GM03348 (cell line): ENCODE results near the gene LSR.

ENCODE experiments used
- DNase-seq: peaks from one replicate; pipeline ENCODE4 v3.0.0; 2012; ENCODE audit warnings: low spot score

Gene LSR

DNA sequence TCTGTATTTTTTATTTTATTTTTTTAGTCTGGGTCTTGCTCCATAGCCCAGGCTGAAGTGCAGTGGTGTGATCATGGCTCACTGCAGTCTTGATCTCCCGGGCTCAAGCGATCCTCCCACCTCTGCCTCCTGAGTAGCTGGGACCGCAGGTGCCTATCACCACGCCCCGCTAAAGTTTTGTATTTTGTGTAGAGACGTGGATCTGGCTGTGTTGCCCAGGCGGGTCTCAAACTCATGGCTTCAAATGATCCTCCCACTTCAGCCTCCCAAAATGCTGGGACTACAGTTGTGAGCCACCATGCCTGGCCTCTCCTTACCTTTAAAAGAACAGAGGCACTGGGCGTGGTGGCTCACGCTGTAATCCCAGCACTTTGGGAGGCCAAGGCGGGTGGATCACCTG is 38.9 kb downstream of the LSR start:
- DNase-seq: no peak

DNA sequence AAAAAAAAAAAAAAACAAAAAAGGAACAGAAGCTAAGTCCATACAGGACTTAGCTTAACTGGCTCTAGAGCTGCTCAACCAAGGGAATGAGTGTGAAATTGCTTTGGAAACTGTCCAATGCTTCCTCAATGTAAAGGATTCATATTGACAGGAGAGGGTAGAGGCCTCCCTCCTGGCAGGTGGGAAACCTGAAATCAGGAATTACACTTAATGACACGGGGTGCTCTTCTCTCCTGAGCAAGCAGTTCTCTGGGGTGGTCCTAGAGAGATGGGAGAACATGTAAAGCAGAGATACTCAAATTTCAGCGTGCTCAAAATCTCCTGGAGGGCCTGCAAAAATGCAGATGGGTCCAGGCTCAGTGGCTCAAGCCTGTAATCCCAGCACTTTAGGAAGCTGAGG is 39.5 kb downstream of the LSR start:
- no peak for DNase-seq

DNA sequence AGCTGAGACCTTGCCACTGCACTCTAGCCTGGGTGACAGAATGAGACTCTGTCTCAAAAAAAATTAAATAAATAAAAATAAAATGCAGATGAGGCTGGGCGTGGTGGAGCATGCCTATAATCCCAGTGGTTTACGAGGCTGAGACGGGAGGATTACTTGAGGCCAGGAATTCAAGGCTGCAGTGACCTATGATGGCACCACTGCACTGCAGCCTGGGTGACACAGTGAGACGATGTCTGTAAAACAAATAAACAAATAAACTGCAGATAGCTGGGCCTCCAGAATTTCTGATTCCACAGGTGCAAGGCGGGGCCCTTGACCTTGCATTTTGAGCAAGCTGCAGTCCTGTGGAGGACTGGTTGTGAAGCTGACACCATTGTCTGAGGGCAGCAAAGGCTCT is 40.1 kb downstream of the LSR start:
- no peak for DNase-seq

DNA sequence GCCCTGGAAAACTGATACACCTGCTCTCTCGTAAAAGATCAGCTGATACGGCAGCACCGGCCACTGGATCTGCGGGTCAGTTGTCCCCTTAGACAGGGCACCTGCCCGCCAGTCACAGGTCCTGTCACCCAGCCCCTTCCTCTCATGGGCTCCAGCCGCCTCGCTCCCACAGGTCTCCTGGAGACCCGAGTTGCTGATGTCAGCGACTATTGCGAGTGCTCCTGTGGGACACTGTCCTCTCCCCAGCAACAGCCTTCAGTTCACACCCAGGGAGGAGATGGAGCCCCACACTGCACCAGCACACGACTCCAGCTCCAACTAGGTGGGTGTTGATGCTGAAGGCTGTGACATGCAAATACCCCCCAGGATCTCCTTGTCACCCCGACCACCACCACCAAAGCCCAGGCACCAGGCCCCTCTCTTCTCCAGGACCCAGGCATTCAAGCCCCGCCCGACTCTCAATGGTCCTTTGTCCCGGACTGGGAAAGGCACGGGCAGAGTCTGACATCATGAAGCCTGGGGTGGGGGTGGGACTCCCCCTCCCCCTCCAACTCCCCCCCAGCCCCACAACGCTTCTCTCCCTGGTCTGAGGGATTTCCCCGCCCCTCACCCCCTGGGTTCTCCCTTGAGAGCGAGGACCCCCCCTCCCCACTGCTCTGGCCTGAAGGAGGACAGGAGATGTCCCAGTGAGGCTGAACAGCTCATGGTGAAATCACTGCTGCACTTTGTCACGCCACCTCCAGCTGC is 41.8 kb downstream of the LSR start:
- no peak for DNase-seq

DNA sequence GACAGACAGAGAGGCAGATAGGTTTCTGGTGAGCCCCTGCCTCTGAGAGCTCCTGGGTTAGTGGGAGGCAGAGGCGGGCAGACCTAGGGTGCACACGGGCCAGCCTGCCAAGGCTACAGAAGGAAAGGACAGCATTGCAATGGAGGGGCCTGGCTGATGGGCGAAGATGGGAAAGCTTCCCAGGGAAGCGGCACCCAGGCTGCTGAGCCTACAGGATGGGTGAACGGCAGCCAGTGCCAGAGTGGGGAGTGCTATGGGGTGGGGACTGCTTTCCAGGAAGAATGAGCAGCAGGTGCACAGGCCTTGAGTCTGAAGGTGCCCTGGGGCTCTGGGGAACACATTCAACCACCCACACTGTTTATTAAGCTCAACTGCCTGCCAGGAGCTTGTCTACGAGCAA is 42.5 kb downstream of the LSR start:
- no peak for DNase-seq

DNA sequence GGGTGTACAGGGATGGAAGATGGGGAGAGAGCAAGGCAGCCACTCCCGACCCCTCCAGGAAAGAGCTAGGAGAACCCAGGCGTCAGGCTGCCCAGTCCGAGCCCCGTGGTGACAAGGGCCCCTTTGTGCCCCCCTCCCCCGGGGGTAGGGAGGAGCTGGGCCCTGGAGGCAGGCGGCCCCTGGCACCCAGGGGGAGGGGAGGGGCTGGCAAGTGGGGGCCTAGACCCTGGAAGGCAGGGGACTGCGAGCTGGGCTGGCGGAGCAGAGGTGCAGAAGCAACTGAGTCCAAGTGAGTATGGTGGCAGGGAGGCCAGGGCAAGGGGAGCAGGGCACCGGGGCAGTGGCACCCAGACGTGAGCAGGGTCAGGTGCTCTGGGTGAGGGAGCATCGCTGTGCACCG is 43.1 kb downstream of the LSR start, which contains the start of gene MAG:
Gene MAG (plus strand): TSS at position 246 of the 400 bp plus-strand sequence. CDS start 3,248 bp downstream, outside the sequence.
- DNase-seq: no peak

DNA sequence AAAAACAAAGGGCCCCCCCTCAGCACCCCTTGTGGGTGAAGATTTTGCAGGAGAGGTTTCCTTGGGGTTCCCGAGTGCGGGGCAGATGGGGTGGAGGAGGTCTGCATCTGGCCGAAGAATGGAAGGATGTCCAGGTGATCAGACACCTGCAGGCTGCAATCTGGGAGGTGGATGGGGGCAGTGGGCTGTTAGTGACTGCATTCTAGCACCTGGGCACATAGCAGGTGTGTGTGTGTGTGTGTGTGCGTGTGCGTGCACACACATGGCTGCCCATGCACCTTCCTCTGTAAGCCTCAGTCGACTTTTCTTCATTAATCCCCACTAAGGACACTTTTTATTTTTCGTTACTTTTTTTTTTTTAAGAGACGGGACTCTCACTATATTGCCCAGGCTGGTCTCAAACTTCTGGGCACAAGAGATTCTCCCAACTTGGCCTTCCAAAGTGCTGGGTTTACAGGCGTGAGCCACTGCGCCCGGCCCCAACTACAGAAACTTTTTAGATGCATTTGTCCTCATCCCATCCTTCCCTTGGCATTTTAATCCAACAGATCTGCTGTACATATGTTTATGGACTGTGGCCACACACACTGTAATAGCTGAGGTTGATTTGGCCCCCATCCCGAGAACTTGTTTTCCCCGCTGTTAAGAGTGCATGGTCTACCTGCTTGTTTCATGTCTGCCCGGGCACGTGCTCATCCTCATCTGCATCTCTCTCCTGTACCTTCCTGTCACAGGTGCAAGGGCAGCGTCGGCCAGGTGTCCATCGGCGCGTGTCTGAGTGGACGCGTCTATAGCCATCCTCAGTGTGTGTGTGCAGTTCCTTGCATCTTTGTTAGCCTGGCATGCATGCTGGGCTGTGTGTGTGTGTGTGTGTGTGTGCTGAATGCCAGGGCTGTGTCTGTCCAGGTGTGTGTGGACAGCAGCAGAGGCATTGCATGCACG is 43.9 kb downstream of the LSR start:
- no peak for DNase-seq

DNA sequence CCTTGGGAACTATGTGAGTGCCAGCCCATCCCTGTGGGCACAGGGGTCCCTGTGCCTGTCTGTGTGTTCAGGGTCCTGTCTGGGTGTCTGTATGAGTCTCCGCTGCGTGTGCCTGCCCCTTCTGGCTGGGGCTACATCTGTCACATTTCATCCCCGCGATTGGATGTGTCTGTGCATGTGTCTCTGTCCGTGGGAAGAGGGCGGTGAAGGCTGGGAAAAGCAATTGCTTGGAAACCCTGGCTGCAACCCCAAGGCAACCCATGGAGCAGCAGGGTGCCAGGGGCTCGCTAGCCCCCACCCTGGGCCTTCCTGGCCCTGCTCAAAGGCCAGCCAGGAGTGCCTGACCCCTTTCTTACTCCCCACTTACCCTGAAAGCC is 44.5 kb downstream of the LSR start:
- DNase-seq: no peak

DNA sequence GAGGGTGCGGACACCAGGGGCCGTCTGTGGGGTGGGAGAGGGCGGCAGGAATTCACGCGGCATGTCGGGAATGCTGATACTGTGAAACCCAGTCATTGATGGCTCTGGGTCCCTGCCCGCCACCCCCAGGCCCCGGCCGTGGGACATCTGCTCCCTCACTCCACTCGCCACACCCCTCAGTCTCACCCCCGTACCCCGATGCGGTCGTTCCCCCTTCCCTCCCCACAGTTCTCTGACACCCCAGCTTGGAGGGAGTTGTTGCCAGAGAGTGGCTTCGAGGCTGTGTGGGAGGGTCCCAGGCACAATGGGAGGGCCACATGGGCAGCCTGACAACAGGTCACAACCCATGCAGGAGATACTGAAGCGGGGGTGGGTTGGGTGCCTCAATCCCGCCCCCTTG is 45.0 kb downstream of the LSR start:
- DNase-seq: no peak

DNA sequence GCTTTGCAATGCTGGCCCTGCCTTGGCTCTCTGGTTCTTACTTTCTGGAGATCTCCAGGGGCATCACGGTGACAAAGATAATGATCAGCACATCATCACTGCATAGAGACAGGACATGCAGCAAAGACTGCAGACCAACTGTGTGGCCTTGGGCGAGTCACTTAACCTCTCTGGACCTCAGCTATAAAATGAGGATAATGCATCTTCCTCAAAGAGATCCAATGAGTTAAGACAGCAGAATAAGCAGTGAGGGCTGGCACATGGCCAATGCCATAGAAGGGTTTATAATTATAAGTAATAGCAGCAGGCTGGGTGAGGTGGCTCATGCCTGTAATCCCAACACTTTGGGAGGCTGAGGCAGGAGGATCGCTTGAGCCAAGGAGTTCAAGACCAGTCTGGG is 45.5 kb downstream of the LSR start:
- DNase-seq: no peak

DNA sequence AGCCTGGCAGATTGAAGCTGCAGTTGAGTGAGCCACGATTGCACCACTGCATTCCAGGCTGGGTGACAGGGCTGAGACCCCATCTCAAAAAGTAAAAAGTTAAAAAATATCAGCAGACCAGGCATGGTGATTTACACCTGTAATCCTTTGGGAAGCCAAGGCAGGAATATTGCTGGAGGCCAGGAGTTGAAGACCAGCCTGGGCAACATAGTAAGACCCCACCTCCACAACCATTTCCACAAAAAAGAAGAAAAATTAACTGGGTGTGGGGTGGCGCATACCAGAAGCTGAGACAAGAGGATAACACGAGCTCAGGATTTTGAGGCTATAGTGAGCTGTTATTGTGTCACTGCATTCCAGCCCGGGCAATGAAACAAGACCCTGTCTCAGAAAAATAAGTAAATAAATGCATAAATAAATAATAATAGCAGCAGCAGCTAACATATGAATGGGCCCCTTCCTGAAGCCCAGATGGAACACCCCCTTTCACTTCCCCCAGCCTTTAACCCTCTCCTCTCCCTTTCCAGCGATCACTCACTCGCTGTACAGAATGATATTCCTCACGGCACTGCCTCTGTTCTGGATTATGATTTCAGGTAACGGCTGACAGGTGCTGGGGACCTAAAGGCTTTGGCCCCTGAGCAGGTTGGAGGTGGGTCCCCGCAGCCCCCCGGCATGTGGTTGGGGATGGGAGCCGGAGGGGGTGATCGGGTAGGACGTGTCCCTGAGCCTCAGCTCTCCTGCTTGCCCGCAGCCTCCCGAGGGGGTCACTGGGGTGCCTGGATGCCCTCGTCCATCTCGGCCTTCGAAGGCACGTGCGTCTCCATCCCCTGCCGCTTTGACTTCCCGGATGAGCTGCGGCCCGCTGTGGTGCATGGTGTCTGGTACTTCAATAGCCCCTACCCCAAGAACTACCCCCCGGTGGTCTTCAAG is 46.3 kb downstream of the LSR start:
- no peak for DNase-seq

DNA sequence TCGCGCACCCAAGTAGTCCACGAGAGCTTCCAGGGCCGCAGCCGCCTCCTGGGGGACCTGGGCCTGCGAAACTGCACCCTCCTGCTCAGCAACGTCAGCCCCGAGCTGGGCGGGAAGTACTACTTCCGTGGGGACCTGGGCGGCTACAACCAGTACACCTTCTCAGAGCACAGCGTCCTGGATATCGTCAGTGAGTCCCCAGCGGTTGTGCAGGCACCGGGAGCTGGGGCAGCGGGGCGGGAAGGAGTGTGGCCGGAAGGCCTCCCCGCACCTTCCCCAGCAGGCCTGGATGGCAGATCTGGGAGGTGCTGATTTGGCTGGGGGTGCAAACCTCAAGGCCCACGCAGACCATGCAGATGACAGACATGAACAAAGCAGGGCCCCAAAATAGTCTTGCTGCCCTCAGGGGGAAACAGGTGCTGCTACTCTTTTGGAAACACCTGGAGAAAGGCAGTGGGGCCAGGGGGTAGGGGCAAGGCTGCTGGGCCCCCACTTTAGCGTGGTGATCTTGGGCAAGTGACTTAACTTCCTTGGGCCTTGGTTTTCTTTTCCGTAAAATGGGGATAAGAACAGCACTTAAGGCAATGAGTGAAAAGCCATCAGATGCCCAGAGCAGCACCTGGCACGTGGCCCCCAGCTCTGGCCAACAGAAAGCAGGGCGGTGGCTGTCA is 47.1 kb downstream of the LSR start:
- DNase-seq: no peak

DNA sequence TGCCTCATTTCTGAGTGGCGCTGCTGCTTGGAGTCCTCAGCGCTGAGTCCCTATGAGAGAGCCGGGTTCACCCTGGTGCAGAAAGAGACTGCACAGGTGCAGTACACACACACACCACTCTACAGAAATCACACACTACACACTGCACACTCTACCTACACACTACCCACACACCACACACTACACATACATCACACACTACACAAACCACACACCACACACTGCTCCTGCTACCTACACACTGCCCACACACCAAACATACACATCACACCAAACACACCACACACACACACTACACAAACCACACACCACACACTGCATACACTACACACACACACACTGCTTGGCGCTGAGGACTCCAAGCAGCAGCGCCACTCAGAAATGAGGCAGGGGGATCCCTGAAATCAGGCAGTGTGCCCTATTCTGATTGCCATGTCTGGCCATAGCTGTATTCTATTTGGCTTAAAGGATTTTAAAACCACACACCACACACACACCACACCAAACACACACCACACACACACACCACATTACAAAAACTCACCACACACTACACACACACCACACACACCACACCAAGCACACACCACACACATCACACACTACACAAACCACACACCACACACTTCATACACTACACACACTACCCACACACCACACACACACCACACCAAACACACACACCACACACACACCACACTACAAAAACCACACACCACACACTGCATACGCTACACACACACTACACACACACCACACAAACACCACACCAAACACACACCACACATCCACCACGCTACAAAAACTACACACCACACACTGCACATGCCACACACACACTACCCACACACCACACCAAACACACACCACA is 48.1 kb downstream of the LSR start:
- no peak for DNase-seq

DNA sequence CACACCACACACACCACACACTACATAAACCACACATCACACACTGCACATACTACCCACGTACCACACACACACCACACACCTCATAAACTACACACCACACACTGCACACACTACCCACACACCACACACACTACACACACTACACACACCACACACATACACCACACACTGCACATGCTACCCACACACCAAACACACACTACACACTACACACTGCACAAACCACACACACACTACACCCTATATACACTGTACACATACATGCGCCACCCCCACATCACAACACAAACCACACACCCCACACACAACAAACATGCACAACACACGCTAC is 48.7 kb downstream of the LSR start:
- DNase-seq: no peak

DNA sequence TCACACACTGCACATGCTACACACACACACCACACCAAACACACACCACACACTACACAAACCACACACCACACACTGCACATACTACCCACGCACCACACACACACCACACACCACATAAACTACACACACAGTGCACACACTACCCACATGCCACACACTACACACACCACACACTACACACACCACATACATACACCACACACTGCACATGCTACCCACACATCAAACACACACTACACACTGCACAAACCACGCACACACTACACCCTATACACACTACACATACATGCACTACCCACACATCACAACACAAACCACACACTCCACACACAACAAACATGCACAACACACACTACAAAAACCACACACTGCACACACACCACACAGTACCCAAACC is 49.1 kb downstream of the LSR start:
- no peak for DNase-seq

DNA sequence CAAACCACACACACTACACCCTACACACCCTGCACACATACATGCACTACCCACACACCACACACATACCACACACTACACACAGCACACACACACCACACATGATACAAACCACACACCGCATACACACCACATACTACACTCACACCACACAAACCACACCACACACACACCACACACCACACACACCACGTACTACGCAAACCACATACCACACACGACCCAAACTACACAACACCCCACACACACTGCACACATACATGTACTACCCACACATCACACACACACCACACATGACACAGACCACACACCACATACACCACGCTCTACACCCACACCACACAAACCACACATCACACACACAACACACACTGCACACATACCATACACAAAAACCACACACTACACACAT is 49.8 kb downstream of the LSR start:
- no peak for DNase-seq

DNA sequence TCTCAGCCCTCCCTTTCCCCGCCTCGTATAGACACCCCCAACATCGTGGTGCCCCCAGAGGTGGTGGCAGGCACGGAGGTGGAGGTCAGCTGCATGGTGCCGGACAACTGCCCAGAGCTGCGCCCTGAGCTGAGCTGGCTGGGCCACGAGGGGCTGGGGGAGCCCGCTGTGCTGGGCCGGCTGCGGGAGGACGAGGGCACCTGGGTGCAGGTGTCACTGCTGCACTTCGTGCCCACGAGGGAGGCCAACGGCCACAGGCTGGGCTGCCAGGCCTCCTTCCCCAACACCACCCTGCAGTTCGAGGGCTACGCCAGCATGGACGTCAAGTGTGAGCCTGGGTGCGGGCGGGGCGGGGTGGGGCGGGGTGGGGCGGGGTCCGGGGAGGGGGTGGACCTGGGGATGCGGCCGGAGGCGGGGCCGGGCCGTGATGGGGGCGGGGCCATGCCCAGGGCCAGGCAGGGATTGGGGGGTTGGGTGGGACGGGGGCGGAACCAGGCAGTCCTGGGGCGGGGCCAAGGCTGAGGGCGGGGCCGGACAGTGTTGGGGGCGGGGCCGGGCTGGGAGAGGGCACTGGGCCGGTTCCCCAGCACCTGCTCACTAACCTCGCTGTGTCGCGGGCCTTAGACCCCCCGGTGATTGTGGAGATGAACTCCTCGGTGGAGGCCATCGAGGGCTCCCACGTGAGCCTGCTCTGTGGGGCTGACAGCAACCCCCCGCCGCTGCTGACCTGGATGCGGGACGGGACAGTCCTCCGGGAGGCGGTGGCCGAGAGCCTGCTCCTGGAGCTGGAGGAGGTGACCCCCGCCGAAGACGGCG is 50.9 kb downstream of the LSR start:
- no peak for DNase-seq

DNA sequence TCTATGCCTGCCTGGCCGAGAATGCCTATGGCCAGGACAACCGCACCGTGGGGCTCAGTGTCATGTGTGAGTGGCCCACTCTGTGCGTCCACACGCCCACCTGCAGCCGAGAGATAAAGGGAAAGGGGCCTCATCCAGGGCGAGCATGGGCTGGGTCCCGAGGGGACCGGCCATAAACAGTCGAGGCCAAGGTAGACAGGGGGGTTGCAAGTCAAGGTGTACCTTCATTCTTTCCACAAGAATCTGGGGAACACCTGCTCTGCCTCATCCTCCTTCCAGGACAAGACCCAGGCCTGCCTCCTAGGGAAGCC is 51.5 kb downstream of the LSR start:
- no peak for DNase-seq

DNA sequence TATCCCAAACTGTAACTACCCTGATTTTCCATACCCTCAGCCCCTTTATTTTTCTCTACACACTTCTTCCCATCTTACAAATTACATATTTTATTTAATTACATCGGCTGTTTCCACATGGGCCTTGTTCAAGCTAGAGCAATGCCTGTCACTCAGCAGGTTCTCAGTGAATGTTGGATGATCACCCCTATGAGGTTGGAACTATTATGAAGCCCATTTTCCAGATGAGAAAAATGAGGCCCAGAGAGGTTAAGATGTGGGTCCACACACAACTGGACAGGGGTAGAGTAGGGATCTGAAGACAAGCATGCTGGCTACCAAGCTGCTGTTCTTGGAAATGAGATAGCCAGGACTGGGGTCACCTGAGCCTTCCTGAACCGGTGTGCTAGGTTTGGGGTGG is 53.2 kb downstream of the LSR start:
- no peak for DNase-seq

DNA sequence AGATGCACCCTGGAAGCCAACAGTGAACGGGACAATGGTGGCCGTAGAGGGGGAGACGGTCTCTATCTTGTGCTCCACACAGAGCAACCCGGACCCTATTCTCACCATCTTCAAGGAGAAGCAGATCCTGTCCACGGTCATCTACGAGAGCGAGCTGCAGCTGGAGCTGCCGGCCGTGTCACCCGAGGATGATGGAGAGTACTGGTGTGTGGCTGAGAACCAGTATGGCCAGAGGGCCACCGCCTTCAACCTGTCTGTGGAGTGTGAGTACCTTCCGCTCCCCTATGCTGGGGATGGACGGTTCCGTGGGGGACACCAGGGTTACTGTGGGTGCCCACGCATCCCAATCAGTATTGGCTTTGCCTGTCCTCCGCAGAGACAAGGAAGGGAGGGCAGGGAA is 53.6 kb downstream of the LSR start:
- DNase-seq: no peak
